22Rv1 (cell line): ENCODE data around the gene UBQLN1.
"Not testable (repeated sequence)": the region's sequence is repeated elsewhere in the genome, so short reads cannot be mapped to it uniquely, and the experiment has no call there.

ENCODE experiments used
- H3K27ac ChIP-seq: fragments of 450-650 bp; 2 replicates; pipeline ENCODE4 v1.5.1; 2017
- CTCF ChIP-seq: fragments of 450-650 bp; IDR thresholded peaks from 2 replicates; pipeline ENCODE4 v1.5.1; 2017; ENCODE audit warnings: mild to moderate bottlenecking
- ZFX ChIP-seq: fragments of 450-650 bp; IDR thresholded peaks from 2 replicates; pipeline ENCODE4 v1.6.1; 2017; ENCODE audit warnings: antibody characterized with exemption, borderline replicate concordance

Gene UBQLN1

DNA sequence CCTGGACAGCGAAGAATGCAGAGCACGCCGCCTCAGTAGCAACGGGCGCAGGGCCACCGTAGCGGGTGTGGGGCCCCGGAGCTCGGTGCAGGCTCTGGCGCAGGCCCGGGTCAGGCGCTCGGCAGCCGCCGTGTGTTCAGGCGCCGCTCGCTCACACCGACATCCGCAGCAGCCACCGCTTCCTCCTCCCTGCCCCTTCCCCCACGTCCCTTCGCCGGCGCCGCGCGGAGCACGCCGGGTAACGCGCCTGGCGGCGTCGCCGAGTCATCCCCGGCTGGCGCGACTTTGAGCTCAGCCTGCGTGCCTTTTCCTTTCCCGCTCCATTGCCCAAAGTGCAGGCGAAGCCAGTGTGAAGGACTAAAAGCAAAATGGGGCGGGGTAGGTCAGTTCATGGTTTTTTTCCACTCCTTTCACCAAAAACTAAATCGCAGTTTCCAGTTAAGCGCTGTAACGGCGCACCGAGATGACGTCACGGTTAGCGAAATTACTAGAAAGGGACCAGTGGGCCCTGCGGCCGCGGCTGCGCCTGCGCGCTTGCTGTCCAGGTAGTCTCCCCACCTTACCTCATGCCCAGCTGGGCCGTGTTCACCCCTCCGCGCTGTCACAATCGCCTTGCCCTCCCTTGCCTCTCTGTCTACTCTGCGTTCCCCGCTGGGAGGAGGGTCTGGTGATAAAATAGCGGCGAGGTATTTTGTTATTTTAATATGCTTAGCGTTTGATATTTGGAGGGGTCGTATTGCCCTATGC lies at the start of gene UBQLN1:
Gene UBQLN1, minus strand, starts transcription at position 191 of the 747 bp plus-strand sequence. CDS start 279 bp downstream, outside the sequence.
- peak within 1 kb of the TSS; percentile 94 for H3K27ac ChIP-seq
- TF ChIP-seq CTCF (no peak), ZFX (no peak)

DNA sequence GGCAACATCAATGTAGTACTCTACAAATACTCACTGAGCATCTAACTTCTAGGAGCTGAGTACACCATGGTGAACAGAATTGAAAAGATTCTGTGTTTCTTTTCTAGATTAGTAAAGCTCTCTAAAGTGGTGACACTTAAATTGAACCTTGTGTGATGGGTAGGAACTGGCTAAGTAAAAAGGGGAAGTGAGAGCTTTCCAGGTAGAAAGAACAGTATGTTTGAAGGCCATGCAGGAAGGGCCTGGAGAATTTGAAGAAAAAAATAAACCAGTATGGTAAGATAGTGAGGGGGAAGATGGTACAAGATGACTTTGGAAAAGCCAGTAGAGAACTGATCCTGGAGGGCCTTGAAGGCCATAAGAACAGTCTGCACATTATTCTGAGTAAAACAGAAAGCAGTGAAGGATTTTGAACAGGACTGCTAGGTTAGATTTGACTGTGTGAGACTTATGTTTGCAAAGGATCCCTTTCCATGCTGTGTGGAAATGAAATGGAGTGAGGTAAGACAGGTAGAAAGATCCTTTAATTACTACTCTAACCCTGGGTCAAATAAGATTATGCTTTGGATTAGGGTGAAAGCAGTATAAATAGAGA lies 46.7 kb upstream of the UBQLN1 start:
- TF ChIP-seq ZFX (no peak), CTCF (no peak)
- H3K27ac ChIP-seq, result no peak overlapping the region

DNA sequence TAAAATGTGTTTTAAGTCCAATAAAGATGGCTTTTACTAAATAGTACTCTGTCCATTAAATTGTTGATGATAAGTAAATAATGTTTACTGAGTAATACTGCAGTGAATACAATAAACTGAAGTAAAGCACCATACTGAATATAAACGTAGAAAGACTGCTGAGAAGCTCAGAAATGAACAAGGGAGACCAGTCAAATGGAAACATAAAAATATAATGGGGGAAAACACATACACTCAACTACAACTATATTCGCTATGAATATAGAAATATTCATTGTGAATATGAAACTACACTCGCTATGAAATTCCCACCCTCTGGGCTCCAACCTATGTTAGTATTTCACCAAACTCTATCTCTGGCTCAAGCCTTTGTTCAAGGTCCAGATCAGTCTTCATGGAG lies 41.9 kb upstream of the UBQLN1 start:
- H3K27ac ChIP-seq, result no peak overlapping the region
- TF ChIP-seq ZFX, result no peak
- no peak for TF ChIP-seq CTCF

- no peak overlapping the region for H3K27ac ChIP-seq
- TF ChIP-seq ZFX, result no peak
- TF ChIP-seq CTCF, result no peak
Observed at GRCh38 chr9:83744206-83744605, 36.4 kb upstream of the UBQLN1 start.

GRCh38 chr9:83733739-83734138 lies 26.0 kb upstream of the UBQLN1 start:
- TF ChIP-seq CTCF, result no peak
- TF ChIP-seq ZFX, result no peak
- no peak overlapping the region for H3K27ac ChIP-seq

- H3K27ac ChIP-seq, result not testable (repeated sequence)
Observed at GRCh38 chr9:83728591-83729368, 21.0 kb upstream of the UBQLN1 start.

- no peak overlapping the region for H3K27ac ChIP-seq
- TF ChIP-seq CTCF (no peak), ZFX (no peak)
Observed at GRCh38 chr9:83724436-83724835, 16.7 kb upstream of the UBQLN1 start.
